ENCODE data around the gene RNMT. TPM values are rescaled to one million over a fixed set of nuclear protein-coding genes. Genes with fewer than 3 reads are reported as not detected.

Gene RNMT
- total RNA-seq, 6 experiments from 2014 or later = 26.8 to 32.1 (median 27.4) TPM

- TF ChIP-seq, protein P1, sequence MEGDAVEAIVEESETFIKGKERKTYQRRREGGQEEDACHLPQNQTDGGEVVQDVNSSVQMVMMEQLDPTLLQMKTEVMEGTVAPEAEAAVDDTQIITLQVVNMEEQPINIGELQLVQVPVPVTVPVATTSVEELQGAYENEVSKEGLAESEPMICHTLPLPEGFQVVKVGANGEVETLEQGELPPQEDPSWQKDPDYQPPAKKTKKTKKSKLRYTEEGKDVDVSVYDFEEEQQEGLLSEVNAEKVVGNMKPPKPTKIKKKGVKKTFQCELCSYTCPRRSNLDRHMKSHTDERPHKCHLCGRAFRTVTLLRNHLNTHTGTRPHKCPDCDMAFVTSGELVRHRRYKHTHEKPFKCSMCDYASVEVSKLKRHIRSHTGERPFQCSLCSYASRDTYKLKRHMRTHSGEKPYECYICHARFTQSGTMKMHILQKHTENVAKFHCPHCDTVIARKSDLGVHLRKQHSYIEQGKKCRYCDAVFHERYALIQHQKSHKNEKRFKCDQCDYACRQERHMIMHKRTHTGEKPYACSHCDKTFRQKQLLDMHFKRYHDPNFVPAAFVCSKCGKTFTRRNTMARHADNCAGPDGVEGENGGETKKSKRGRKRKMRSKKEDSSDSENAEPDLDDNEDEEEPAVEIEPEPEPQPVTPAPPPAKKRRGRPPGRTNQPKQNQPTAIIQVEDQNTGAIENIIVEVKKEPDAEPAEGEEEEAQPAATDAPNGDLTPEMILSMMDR (IDR thresholded peaks at IDR 0.05) = no peak
- no peak overlapping the region for H3K27ac Mint-ChIP-seq
Observed at GRCh38 chr18:13810950-13811485, 84.5 kb downstream of the RNMT start.

GRCh38 chr18:13811993-13812392 is 85.5 kb downstream of the RNMT start:
- H3K4me3 Mint-ChIP-seq = no peak overlapping the region
- H3K27ac Mint-ChIP-seq = no peak overlapping the region
- TF ChIP-seq, protein P1 (IDR thresholded peaks at IDR 0.05) = peak; percentile 53
- DNase-seq = no peak
- H3K4me1 Mint-ChIP-seq (ENCODE audit: low read depth) = peaks cover 5% of the 10 kb centered on the region; the same call in 1 of the 2 replicates
- H3K36me3 Mint-ChIP-seq (ENCODE audit: low read depth) = no peaks in the 10 kb centered on the region
- no peaks in the 10 kb centered on the region for H3K9me3 Mint-ChIP-seq
- peaks cover 8% of the 10 kb centered on the region; the same call in 1 of the 2 replicates for H3K27me3 Mint-ChIP-seq (ENCODE audit: insufficient read depth)

More at GRCh38 chr18:13810950-13811485, 84.5 kb downstream of the RNMT start:
- H3K27me3 Mint-ChIP-seq (ENCODE audit: insufficient read depth) = peaks cover 5% of the 10 kb centered on the region; the same call in 1 of the 2 replicates
- H3K36me3 Mint-ChIP-seq (ENCODE audit: low read depth) = no peaks in the 10 kb centered on the region
- no peak overlapping the region for H3K4me3 Mint-ChIP-seq
- H3K4me1 Mint-ChIP-seq (ENCODE audit: low read depth) = peaks cover 5% of the 10 kb centered on the region; the same call in 1 of the 2 replicates
- no peaks in the 10 kb centered on the region for H3K9me3 Mint-ChIP-seq
- no peak for DNase-seq

- peak; percentile 37 for DNase-seq
- H3K4me1 Mint-ChIP-seq (ENCODE audit: low read depth) = peaks cover 5% of the 10 kb centered on the region; the same call in 1 of the 2 replicates
- no peaks in the 10 kb centered on the region for H3K9me3 Mint-ChIP-seq
- no peaks in the 10 kb centered on the region for H3K36me3 Mint-ChIP-seq (ENCODE audit: low read depth)
- no peak overlapping the region for H3K27ac Mint-ChIP-seq
- TF ChIP-seq, protein P1 (IDR thresholded peaks at IDR 0.05) = peak; percentile 88
- H3K27me3 Mint-ChIP-seq (ENCODE audit: insufficient read depth) = peaks cover 8% of the 10 kb centered on the region; the same call in 1 of the 2 replicates
- peak overlapping the region; percentile 12; the same call in 1 of the 2 replicates for H3K4me3 Mint-ChIP-seq
Observed at GRCh38 chr18:13813271-13813849, 86.9 kb downstream of the RNMT start.

Other genes with a start within 250 kb of the RNMT start
- 10 to 100 TPM; 11.5 to 19.7 (median 13.0) TPM for gene FAM210A, start 115 bp upstream of the RNMT start, total RNA-seq (2021; fragmentation: NEBNext Ultra II Directional; extraction: Animal tissue kit (Norgen Biotek cat#: 25700))
- gene MC5R, start 97.5 kb downstream of the RNMT start, total RNA-seq (2021; fragmentation: NEBNext Ultra II Directional; extraction: Animal tissue kit (Norgen Biotek cat#: 25700)) = not detected
- gene MC2R, start 188.9 kb downstream of the RNMT start, total RNA-seq (2021; fragmentation: NEBNext Ultra II Directional; extraction: Animal tissue kit (Norgen Biotek cat#: 25700)) = not detected

Measured in HFFc6 (cell line).